ENCODE data around the gene DENND1A.

The DENND1A gene

DNA sequence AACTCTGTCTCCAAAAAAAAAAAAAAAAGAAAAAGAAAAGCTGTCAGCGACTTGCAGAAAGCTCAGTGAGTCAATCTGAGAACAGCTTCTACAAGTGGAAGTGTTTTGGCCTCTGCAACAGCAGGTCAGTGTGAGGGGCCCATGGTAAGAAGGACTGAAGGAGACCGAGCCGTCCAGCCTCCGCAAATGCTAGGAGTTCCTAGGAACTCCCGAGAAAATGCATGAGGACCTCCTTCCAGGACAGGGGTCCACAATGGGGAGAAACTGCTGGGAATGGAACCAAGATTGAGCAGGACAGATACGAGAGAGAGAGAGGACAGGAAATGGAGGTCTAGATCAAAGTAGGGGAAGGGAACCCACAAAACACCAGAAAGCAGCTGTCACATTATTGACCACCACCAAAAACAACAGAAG is 393.5 kb downstream of the DENND1A start:
- DNase-seq (ENCODE audit: low read depth, low spot score) = no peak

DNA sequence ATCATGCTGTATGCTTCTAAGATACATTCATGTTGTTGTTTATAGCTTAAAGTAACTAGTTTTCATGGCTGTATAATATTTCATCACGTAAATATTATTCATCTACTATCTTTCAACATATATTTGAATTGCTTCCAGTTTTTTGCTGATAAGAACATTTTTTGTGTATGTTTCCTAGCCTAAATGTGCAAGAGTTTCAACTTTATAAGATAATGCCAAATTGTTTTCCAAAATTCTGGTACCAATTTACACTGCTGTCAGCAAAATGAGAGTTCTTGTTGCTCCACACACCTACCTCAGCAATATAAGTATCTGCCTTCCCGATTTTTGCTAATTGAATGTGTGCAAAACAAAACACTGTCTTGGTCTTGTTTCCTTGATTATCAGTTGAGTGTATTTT is 395.6 kb downstream of the DENND1A start:
- DNase-seq (ENCODE audit: low read depth, low spot score) = no peak

DNA sequence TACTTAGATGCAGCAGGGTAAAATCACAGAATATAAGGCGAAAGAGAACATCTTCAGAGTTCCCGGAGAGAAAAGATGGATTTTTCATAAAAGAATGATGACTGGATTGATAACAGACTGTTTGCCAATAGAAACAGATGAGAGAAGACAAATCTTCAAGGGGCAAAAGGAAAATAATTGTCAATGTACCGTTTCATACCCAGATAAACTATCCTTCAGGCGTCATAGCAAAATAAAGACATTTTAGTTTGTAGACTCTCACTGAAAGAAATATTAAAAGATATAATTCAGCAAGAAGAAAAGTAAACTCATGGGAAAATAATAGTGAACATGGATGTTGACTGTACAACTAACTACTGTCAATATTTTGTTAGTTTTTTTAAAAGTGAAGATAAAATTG is 399.7 kb downstream of the DENND1A start:
- no peak for DNase-seq (ENCODE audit: low read depth, low spot score)

DNA sequence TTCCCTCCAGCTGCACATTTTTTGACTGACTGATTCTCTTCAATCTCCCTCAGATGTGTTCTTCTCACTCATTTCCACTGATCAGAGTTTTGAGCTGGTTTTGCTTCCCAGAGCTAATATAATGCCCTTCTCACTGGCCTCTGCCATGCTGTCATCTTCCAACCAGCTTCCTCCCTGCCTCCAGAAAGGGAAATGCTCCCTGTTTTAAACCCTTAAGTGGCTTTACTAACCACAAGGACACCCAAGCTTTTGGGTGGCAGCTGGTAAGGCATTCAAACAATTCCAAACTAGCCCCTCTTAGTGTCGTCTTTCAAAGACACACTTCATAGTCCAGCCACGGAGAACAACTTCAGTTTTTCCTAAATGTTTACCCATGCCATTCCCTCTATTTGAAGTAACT is 401.4 kb downstream of the DENND1A start:
- no peak for DNase-seq (ENCODE audit: low read depth, low spot score)

DNA sequence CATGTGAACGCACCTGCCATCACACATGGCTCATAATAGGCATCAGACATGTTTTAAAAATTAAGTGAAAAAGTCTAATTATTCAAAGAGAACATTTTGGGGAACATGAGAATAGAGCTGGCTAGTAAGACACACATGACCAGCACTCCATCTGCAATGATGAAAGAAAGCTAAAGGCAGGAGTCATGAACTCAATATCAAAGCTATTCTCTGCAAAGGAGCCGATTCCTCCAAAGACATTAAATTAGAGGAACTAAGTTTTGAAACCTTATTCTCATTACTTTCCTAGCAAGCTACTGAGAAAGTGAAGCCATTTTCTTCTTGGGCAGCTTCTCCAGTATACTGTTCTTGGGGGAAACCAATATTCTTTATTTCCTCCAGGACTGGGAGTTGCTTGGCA is 401.9 kb downstream of the DENND1A start:
- DNase-seq (ENCODE audit: low read depth, low spot score) = no peak

GRCh38 chr9:123525957-123526356 is 404.0 kb downstream of the DENND1A start:
- no peak for DNase-seq (ENCODE audit: low read depth, low spot score)

DNA sequence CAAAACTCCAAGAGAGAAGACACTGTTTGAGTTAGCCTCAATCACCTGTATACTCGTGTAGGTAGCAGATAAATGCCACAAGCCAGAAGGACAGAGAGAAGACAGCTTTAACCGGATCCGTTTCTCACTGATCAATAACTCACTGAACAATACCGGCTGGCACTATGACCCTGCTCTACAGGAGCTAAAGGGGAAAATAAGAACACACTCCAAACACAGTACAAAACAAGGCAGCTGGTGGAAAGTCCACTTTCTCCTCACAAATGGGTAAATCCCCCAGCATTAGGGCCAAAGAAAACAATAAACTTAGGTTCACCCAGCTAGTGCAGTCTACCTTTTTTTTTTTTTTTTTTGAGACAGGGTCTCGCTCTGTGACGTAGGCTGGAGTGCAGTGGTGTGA is 404.5 kb downstream of the DENND1A start:
- no peak for DNase-seq (ENCODE audit: low read depth, low spot score)

- DNase-seq (ENCODE audit: low read depth, low spot score) = no peak
These were observed 405.1 kb downstream of the DENND1A start for GRCh38 chr9:123524866-123525265.

DNA sequence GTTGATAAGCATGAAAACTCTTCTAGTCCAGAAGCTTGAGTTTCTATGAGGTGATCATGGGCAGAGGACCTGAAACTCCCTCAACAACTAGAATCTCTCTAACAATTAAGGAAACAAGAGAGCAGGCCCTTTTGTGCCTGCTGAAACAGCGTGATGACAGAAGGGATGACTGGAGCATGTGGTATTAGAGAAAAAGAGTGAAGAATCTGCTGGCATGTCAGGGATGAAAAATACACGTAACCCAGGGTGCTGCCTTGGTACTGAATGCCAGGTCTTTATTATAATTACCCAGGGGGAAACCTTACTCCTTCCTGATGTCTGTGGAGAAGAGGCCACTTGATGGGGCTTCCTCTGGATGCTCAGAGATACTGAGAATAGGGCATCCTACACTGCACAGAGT is 406.1 kb downstream of the DENND1A start:
- no peak for DNase-seq (ENCODE audit: low read depth, low spot score)

- DNase-seq (ENCODE audit: low read depth, low spot score) = no peak
These were observed 406.9 kb downstream of the DENND1A start for GRCh38 chr9:123523001-123523400.

DNA sequence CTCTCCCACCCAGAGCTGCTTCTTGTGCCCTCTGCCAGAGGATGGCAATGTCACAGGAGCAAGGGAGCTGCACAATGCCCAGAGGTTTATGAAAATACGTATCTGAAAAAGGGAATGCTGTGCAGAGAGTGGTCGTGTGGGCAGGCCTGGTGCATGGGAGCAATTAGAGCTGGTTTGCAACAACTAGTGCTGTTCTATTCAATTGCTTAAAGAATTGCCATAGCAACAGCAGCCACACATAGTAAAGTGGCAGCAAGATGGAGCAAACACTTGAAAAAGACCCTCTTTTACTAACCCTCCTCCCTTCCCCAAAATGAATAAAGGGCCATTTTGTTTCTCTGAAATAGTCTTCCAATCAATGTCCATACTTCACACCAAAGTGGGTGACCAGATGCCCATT is 407.7 kb downstream of the DENND1A start:
- DNase-seq (ENCODE audit: low read depth, low spot score) = no peak

DNA sequence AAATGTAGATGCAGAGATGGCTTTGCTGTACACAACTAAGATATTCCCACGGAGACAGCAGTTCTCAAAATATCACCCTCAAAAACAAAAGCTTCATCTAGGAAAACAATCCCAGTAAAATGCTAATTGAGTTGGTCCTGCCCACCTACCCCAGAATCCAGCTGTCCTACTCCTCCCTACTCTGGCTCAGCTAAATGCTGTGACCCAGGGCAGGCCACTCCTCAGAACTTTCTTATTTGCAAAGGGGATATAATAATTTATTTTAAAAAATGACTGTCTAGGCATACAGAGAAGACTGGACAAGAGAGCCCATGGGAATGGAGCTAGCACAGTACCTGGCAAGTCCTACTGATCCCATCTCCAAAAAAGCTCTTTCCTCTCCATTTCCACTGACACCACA is 411.6 kb downstream of the DENND1A start:
- DNase-seq (ENCODE audit: low read depth, low spot score) = no peak

DNA sequence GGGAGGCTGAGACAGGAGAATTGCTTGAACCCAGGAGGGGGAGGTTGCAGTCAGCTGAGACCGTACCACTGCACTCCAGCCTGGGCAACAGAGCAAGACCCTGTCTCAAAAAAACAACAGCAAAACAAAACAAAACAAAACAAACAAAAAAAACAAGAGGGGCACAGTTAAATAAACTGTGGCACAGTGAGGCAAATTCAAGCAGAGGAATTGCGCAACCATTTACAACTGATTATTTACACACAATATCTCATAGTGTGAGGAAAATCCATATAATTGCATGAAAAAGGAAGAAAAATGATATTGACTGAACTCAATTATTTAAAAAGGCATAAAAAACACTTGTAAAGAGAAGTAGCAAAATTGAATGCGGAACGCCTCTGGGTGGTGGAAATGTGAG is 412.4 kb downstream of the DENND1A start:
- no peak for DNase-seq (ENCODE audit: low read depth, low spot score)

GRCh38 chr9:123514766-123515165 is 415.2 kb downstream of the DENND1A start:
- no peak for DNase-seq (ENCODE audit: low read depth, low spot score)

DNA sequence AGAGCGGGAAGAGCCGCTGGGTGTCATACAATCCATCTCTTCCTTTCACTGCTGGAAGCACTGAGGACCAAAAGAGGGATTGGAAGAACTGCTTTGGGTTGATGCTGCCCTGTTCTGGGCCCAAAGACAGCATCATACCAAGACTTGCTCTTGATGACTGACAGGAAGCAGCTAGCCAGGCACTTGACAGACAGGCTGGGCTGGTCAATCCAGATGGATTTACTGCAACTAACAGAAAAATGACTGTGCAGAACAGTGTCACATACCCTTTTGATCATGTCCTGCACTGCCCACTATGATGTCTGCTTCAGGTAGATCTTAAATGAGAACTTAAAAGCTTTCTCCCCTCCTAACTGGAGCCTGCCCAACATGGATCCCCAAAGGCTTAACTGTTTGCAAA is 416.4 kb downstream of the DENND1A start:
- DNase-seq (ENCODE audit: low read depth, low spot score) = no peak

DNA sequence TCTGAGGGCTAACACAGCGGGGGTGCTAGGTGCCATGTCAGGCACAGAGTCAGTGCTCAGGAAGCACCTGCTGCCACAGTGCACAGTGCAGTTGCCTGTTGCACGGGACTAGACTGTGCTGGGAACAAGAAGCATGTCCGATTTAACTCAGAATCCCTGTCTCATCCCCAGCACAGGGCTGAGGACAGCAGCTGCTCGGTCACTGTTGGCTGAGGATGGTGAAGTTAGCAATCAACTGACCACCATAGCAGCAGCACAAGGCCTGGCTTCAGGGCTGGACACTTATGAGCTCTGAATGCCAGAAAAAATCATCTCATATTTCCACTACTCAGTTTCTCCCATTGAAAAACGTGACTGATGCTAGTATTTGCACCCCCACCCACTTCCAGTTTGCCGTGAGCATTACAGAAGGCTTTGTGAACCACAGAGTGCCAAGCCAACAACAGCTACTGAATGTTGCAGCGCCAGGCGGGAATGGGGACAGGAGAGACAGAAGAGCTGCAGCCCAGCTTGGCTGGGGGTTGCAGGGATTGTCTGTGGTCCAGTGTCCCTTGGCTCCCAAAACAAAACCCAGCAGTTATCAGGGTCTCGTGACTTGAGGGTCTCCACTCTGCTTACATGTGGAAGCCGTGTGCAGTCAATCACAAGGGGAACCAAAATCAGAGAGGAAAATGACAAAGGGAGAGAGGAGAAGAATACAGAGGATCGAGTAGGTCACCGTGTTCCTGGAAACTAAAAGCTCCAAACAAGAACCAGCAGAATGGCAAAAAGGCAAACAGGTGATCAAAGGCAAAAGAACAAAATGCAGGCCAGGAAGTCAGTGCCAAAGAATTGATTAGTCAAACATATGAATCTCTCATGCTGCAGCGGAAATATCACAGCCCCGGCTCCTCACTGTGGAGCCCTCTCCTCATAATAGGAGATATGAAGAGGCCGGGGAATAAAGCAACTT is 418.3 kb downstream of the DENND1A start:
- DNase-seq (ENCODE audit: low read depth, low spot score) = no peak

DNA sequence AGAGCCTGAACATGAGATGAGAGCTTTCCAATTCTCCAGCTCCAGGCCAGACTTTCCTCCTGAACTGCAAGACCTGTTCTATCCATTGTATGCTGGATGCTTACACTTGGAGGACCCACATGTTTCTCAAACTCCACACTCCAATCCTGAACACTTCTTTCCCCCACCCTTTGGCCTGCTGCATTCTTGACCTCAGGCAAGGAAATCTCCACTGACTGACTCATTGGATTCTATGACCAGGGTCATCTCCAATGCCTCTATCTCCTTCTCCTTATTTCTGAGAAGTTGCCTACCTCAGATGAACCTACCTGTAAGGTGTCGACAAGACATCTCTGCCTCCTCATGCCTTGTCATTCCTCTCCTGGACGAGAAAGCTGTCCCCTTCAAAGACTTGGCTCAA is 420.3 kb downstream of the DENND1A start:
- no peak for DNase-seq (ENCODE audit: low read depth, low spot score)

GRCh38 chr9:123508048-123508447 is 421.9 kb downstream of the DENND1A start:
- no peak for DNase-seq (ENCODE audit: low read depth, low spot score)

GRCh38 chr9:123505496-123505895 is 424.4 kb downstream of the DENND1A start:
- DNase-seq (ENCODE audit: low read depth, low spot score) = no peak

DNA sequence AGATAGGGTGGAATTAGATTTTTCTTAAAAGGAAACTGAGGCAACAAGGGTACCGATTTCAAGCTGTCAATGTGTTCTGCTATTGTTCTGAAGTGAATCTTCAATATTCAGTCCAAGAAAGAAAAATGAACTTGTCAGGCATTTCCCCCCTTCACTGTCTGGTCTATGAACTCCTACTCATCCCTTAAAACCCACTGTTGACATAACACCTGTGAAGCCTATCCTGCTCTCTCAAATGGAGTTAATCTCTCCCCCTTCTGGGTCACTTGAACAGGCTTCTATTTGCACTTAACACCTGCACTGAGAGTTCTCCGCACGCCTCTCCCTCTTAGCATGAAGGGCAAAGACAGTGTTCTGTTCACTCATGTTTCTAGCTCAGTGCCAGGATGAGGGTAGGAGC is 429.6 kb downstream of the DENND1A start:
- DNase-seq (ENCODE audit: low read depth, low spot score) = no peak

- DNase-seq (ENCODE audit: low read depth, low spot score) = no peak
These were observed 432.1 kb downstream of the DENND1A start for GRCh38 chr9:123497830-123498229.

- DNase-seq (ENCODE audit: low read depth, low spot score) = no peak
These were observed 434.2 kb downstream of the DENND1A start for GRCh38 chr9:123495731-123496130.

- no peak for DNase-seq (ENCODE audit: low read depth, low spot score)
These were observed 436.3 kb downstream of the DENND1A start for GRCh38 chr9:123493627-123494026.

- no peak for DNase-seq (ENCODE audit: low read depth, low spot score)
These were observed 439.2 kb downstream of the DENND1A start for GRCh38 chr9:123490688-123491087.
